GM18508 (cell line): ENCODE data around the gene IRAK1.

Source experiments
- ATAC-seq: cut with Tn5 transposase; IDR thresholded peaks from one replicate; pipeline ENCODE4 v1.9.1; 2021; ENCODE audit warnings: moderate number of reproducible peaks; ENCODE audit not compliant: insufficient read depth, unreplicated experiment

IRAK1 gene

GRCh38 chrX:154019633-154020528, at the start of gene IRAK1:
Gene IRAK1, minus strand, starts transcription at chrX:154019902. Its CDS starts 90 bp downstream, at chrX:154019812.
- no peak for ATAC-seq

GRCh38 chrX:154068560-154068959, 48.9 kb upstream of the IRAK1 start:
- ATAC-seq: no peak

- no peak for ATAC-seq
Measured at GRCh38 chrX:154064637-154065435, 45.1 kb upstream of the IRAK1 start.

DNA sequence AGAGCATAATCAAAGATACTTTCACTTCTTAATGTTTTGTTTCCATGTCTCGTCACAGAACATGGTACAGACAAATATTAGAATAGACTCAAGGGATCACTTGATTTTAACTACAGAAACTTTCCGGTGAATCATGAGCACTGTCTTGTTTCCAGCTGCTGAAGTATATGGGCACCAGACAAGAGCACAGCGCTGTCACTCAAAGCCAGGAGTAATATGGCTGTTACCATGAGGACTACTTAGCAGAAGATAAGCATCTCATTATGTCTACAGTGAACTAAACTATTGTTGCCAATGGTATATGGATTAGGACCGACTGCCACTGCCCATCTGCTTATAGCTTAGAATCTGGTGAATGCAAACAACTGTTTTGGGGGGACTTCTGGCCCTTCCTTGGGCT, 43.5 kb upstream of the IRAK1 start:
- no peak for ATAC-seq

DNA sequence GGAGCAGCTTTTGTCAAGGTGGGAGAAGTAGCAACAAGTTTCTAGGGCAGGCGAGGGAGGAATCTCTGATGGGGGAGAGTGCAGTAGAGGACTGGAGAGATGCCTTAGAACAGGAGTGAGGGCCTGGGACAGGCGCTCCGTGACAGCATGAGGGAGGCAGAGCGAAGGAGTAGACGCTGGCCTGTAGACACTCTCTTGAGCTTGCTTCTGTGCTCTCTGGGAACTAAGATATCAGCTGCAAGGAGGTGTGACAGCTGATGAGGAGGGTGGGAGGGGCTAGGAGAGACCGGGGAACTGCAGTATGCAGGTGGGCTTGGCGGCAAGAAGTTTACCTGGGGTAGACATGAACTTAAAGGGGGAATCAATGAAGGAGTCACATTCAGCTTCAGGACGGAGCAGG, 42.1 kb upstream of the IRAK1 start:
- no peak for ATAC-seq

DNA sequence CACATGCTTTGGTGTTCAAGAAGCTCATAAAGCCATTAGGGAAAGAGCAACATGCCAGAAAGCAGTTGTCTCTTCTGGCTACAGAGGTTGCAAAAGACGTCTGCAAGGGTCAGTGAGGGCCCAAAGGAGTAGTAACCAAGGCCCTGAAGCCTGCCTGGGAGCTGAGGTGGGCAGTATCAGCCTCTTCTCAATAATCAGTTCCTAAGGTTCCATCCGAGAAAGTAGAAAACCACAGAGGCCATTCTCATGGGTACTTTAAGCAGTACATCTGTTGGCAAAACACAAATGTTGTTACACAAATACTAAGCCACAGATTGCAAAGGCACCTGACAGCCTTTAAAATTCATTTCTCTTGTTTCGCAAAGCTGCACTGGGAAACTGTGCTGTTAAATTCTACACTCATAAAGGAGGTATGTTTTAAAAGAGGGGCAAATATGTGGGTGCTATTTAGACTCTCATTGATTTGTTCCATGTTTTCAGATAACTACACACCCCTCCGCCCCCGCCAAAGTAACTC, 40.1 kb upstream of the IRAK1 start:
- no peak for ATAC-seq

DNA sequence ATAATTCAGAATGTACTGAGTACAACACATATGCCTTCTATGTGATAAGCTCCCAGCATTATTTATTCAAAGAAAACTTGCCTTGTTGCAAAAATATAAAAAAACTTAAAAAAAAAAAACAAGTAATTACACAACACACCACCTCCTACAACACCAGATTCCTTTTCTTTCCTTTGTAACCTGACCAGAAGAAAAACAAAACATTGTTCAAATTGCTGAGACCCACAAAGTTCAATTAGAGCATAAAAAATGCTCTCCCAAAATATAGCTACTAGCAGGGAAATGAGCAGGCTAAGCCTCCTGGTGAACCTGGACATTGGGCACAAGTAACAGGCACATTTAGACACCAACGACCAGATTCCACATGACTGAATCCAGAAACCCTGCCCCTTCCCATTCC, 39.5 kb upstream of the IRAK1 start:
- no peak for ATAC-seq

- no peak for ATAC-seq
Measured at GRCh38 chrX:154058214-154058997, 38.7 kb upstream of the IRAK1 start.

DNA sequence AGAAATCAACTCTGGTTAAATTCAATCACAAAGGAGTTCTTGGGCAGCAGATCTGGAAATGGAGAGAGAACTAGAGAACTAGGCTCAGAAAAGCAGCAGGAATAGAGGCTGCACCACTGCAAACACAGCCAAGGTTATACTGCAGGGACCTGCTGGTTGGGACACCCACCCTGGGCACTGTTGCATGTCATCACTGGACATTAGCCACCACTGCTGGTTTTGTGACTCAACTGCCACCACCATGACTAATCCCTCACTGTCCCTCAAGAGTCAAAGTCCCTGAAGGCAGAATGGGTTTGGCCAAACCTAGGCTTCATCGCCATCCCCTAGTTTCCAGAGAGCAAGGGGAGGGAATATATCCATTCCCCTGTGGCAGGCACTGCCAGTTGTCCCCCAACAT, 38.1 kb upstream of the IRAK1 start:
- no peak for ATAC-seq

DNA sequence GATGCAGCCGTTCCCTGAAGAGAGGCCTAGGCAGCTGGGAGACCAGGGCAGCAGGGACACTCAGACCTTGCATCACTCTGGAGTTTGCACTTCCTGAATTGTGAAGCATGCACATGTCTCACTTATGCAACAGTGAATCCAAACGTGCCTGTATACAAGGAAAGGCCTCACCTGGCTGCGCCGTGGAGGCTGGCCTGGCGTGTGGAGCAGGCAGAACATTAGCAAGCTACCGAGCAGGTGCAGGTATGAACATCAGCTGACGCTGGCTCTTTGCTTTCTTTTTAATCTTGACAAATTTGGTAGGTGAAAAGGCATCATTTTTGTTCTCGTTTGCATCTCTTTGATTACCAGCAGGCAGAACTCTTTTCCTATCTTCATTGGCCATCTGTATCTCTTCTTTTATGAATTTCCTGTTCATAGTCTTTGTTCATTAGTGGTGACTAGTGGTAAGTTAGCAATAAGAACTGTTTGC, 37.1 kb upstream of the IRAK1 start:
- ATAC-seq: no peak

DNA sequence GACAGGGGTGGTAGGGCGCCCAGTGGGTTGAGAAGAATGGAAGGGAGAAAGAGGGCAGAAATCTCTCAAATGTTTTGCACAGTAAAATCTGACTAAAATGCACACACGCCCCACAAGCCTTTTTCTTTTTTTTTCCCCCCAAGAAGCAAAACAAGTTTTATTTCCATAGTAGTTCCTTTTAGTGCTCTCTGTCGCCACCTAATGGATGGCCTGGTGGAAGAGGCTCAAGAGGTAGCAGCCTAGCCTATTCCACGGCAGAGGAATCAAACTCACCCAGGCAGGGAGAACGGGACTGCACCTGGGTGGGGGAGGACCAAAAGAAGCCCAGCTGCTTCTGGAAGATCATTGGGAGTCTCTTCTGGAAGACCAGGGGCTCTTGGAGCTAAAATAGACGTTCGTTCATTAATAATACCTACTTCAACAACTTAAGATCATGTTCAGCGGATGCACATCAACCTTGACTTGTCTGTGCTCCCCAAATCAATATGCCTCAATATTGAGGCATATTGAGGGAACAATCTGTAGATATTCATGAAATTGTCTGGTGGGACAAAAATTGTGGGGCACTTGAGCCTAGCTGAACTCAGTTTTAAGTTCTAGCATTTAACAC, 31.6 kb upstream of the IRAK1 start:
- no peak for ATAC-seq

GRCh38 chrX:154050113-154050495, 30.4 kb upstream of the IRAK1 start:
- no peak for ATAC-seq

DNA sequence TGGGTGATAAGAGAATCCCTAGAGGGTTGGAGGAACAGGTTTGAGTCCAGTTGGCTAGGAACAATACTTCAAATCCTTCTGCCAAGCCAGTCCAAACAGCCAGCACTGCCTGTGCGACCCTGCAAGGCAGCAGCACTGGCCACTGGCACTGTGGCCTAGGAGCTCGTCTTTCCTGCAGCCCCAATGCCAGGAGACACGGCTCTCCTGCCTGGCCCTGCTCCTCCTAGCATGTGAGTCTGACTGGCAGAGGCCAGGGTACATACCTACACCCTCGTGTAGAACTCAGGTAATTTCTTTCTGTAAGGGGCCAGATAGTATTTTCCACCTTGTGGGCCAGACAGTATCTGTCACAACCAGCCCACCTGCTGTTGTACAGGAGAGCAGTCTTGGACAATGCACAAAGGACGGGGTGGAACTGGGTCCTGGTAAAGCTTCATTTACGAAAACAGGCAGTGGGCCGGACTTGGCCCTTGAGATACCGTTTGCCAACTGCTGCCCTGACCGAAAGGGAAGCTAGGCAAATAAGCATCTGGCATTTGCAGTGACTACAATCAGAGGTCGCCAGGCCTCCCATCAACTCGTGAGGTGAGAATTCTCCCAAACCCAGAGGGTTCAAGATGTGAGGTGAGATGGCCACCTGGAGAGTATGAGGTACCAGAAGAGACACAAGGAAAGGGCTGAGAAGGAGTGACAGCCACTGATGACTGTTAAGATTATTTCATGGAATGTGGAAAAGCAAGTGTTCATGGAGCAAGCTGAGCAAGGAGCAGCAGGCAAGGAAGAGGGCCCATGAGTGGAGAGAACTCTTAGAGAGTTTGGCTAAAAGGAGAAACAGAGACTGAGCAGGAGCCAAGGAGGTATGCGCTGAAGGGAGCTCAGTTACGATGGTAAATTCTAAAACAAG, 29.8 kb upstream of the IRAK1 start:
- no peak for ATAC-seq

- ATAC-seq: no peak
Measured at GRCh38 chrX:154048398-154048797, 28.7 kb upstream of the IRAK1 start.

DNA sequence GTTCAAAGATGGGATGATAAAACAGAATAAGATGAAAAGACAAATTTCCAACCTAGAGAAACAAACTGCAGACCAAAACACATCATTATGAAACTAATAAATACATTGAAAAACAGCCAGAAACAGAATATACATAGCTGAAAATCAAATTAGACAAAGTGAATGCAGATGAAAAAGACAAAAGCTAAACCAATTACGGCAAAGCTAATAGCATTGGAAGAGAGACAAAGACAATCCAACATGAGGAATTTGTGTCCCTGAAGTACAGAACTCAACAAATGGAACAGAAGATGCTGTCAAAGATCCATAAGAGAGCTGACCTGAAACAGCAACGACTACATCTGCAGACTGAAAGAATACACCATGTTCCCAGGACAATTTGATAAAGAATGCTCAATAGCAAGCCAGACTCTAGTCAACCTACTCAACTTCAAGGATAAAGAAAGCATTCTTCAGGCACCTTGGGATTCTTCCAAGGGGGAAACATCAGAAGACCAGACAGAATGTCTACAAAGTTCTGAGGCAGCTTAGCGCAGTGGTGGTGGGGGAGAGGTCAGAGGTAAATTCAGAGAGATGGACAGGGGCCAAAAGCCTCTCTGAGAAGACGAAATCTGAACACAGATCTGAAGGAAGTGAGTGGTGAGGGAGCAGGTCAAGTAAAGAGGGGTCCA, 27.4 kb upstream of the IRAK1 start:
- no peak for ATAC-seq

DNA sequence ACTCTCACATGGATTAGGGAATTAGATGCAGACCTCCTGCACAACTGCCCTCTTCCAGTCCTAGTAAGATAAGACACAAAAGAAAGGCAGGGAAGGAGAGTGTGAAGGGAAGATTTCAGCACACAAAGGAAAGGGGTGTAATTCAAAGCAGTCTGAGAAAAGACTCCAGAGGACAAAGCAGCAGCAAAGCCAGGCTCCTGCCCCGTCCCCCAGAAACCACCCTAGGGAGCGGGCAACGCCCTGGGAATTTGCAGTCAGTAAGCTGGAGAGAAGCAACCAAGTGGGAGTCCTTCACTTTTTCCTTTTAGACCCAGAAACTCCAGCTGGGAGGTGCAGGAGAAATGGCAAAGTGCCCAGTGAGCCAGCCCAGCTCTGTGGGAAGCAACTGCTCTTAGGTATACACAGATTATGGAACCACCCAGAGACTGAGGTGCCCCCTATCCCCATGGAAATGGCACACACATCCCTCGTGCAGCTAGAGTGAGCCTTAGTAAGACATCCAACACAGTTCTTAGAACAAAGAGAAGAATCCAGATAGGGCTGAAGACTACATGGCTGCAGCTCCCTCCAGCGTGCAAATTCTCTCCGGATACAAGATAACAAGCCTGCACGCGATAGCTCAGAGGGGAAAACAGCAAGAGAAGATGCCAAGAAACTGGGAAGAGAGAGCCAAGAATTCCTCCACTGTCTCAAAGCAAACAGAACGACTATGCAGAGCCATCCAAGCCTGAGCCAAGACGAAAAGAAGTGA, 26.5 kb upstream of the IRAK1 start:
- no peak for ATAC-seq

- no peak for ATAC-seq
Measured at GRCh38 chrX:154044091-154044490, 24.4 kb upstream of the IRAK1 start.
